Smooth muscle cell (in vitro differentiated cells): Measurements from ENCODE around the gene TNFAIP8L1. TPM values are rescaled to one million over a fixed set of nuclear protein-coding genes. Genes with fewer than 3 reads are reported as not detected.

Source experiments
- DNase-seq: peaks from one replicate; lab custom pipeline; 2025; ENCODE audit not compliant: unreplicated experiment; lab: John Stamatoyannopoulos, UW
- H2AFZ ChIP-seq: fragments of 200-600 bp; sonication (generic); 2 replicates; pipeline ENCODE4 v1.6.0; 2016; ENCODE audit warnings: antibody characterized with exemption, low read depth, mild to moderate bottlenecking
- H3F3A ChIP-seq: fragments of 200-600 bp; sonication (generic); 2 replicates; pipeline ENCODE4 v1.6.0; 2017; ENCODE audit warnings: antibody characterized with exemption, low read depth
- H3K27ac ChIP-seq: fragments of 200-600 bp; sonication (generic); 2 replicates; pipeline ENCODE4 v1.5.1; 2016; ENCODE audit warnings: low read depth, mild to moderate bottlenecking
- H3K27me3 ChIP-seq: fragments of 200-600 bp; sonication (generic); 2 replicates; pipeline ENCODE4 v1.6.1; 2016; ENCODE audit warnings: low read depth, mild to moderate bottlenecking
- H3K36me3 ChIP-seq: fragments of 200-600 bp; sonication (generic); 2 replicates; pipeline ENCODE4 v1.5.1; 2016; ENCODE audit warnings: low read depth
- H3K4me1 ChIP-seq: fragments of 200-600 bp; sonication (generic); 2 replicates; pipeline ENCODE4 v1.5.1; 2016; ENCODE audit warnings: low read depth
- H3K4me2 ChIP-seq: fragments of 200-600 bp; sonication (generic); 2 replicates; pipeline ENCODE4 v1.6.0; 2016; ENCODE audit warnings: mild to moderate bottlenecking
- H3K4me3 ChIP-seq: fragments of 200-600 bp; sonication (generic); 2 replicates; pipeline ENCODE4 v1.5.1; 2016; ENCODE audit warnings: mild to moderate bottlenecking
- H3K79me2 ChIP-seq: fragments of 200-600 bp; sonication (generic); 2 replicates; pipeline ENCODE4 v1.6.0; 2016; ENCODE audit warnings: low read depth, mild to moderate bottlenecking
- H3K9ac ChIP-seq: fragments of 200-600 bp; sonication (generic); 2 replicates; pipeline ENCODE4 v1.6.0; 2016; ENCODE audit warnings: low read depth
- H3K9me3 ChIP-seq: fragments of 200-600 bp; sonication (generic); replicated peaks from 2 replicates; pipeline ENCODE4 v1.5.1; 2016; ENCODE audit warnings: low read depth
- H4K20me1 ChIP-seq: fragments of 200-600 bp; sonication (generic); 2 replicates; pipeline ENCODE4 v1.6.0; 2016; ENCODE audit warnings: low read depth
- WGBS: methylation state at CpG from one replicate; pipeline ENCODE4 v1.1.7; 2016; ENCODE audit warnings: low lambda C conversion rate; 5-methylcytosine and 5-hydroxymethylcytosine counted together
- polyA plus RNA-seq: library from polyadenylated mRNA; unstranded; fragments of >200 nt; fragmentation: Nextera tagmentation; extraction: Ambion mirVana; gene quantifications from 2 replicates; pipeline ENCODE4 v1.2.1, GENCODE V29; 2016
- total RNA-seq: library from RNA; depleted of rRNA; stranded (reverse); fragments of >200 nt; gene quantifications from 2 replicates; pipeline ENCODE4 v1.2.3, GENCODE V29; 2014
- TF ChIP-seq, protein P1 (sequence below): fragments of 200-600 bp; sonication (generic); IDR thresholded peaks from 2 replicates; pipeline ENCODE4 v1.5.1; 2017; ENCODE audit warnings: borderline replicate concordance, mild to moderate bottlenecking, antibody characterized with exemption; ENCODE audit not compliant: insufficient read depth, poor library complexity, severe bottlenecking

Gene TNFAIP8L1
- total and polyA plus RNA-seq, 2 experiments from 2014 or later: 2.2 to 5.2 TPM

DNA sequence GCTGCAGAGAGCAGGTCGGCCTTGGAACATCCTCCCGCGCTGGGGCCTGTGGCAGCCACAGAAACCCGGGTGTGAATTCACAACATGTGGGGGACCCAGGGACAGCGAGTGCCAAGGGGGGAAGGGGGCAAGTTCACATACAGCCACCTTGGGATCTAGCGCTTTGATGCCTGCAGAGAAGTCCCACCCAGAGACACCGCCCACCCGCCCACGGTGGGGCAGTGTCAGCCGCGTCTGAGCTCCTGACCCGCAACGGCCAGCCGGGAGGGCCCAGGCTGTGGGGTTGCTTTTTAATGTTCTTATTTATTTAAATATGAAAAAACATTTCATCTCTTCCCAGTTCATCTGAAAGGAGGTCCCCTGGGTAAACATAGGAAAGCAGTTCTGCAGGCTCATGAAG is 17.9 kb downstream of the TNFAIP8L1 start:
- no peak overlapping the region for H3K27ac ChIP-seq
- no peak for DNase-seq
- no peaks in the 10 kb centered on the region for H3K36me3 ChIP-seq
- WGBS: 87% methylated on average over 14 of the region's 14 CpGs
- no peak overlapping the region for H3K4me3 ChIP-seq
- H4K20me1 ChIP-seq: peaks cover 25% of the 10 kb centered on the region
- no peak overlapping the region for H3K9ac ChIP-seq
- no peaks in the 10 kb centered on the region for H3K27me3 ChIP-seq
- no peak overlapping the region for H2AFZ ChIP-seq
- H3K79me2 ChIP-seq: no peaks in the 10 kb centered on the region
- H3K4me2 ChIP-seq: no peak overlapping the region
- no peaks in the 10 kb centered on the region for H3K9me3 ChIP-seq
- no peaks in the 10 kb centered on the region for H3K4me1 ChIP-seq
- TF ChIP-seq, protein P1, sequence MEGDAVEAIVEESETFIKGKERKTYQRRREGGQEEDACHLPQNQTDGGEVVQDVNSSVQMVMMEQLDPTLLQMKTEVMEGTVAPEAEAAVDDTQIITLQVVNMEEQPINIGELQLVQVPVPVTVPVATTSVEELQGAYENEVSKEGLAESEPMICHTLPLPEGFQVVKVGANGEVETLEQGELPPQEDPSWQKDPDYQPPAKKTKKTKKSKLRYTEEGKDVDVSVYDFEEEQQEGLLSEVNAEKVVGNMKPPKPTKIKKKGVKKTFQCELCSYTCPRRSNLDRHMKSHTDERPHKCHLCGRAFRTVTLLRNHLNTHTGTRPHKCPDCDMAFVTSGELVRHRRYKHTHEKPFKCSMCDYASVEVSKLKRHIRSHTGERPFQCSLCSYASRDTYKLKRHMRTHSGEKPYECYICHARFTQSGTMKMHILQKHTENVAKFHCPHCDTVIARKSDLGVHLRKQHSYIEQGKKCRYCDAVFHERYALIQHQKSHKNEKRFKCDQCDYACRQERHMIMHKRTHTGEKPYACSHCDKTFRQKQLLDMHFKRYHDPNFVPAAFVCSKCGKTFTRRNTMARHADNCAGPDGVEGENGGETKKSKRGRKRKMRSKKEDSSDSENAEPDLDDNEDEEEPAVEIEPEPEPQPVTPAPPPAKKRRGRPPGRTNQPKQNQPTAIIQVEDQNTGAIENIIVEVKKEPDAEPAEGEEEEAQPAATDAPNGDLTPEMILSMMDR: no peak
- no peaks in the 10 kb centered on the region for H3F3A ChIP-seq

DNA sequence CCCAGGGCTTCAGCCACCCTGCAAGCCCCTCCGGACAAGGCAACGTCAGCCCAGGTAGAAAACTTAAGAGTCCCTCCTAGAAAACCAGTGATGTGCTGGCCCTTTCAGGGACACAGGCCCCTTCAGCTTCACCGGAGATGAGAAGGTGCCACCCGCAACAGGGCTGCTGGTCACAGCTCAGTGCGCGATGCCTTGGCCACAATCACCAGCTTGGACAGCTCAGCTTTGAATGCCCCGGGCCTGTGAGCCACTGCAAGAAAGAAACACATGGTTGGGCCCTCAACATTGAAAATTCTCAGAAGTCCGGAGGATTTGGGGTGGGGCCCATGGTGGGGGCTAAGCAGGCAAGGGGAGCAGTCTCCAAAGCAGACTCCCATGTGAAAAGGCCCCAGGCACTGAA is 18.5 kb downstream of the TNFAIP8L1 start:
- no peaks in the 10 kb centered on the region for H3K36me3 ChIP-seq
- no peak overlapping the region for H2AFZ ChIP-seq
- H3K79me2 ChIP-seq: no peaks in the 10 kb centered on the region
- no peak for DNase-seq
- no peaks in the 10 kb centered on the region for H3F3A ChIP-seq
- no peak overlapping the region for H3K4me2 ChIP-seq
- no peaks in the 10 kb centered on the region for H3K9me3 ChIP-seq
- H3K27ac ChIP-seq: no peak overlapping the region
- H3K27me3 ChIP-seq: no peaks in the 10 kb centered on the region
- no peak overlapping the region for H3K9ac ChIP-seq
- TF ChIP-seq, protein P1: no peak
- peaks cover 31% of the 10 kb centered on the region for H4K20me1 ChIP-seq
- no peaks in the 10 kb centered on the region for H3K4me1 ChIP-seq
- no peak overlapping the region for H3K4me3 ChIP-seq
- 95% methylated on average over 8 of the region's 8 CpGs for whole genome bisulfite sequencing

DNA sequence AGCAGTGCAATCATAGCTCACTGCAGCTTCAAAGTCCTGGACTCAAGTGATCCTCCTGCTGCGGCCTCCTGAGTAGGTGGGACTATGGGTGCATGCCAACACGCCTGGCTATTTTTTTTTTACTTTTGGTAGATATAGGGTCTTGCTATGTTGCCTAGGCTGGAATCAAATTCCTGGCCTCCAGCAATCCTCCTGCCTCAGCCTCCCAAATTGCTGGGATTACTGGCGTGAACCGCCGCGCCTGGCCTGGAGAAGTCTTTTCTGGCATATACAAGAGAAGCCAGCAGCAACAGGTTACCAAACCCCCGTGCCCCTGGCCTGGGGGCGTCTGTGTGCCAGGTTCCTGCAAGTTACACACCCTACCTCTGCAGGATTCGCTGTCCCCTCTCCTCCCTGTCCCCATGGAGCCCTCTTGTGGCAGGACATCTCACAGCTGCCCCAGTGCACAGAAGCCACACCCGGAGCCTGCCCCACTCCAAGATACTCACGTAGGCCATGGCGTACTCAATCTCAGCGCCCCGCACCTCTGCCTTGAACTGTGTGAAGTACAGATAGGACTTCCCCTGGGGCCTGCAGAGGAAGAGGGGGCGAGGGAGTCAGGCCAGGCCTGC is 21.0 kb downstream of the TNFAIP8L1 start:
- H3K4me3 ChIP-seq: no peak overlapping the region
- H2AFZ ChIP-seq: no peak overlapping the region
- H3K4me1 ChIP-seq: no peaks in the 10 kb centered on the region
- H4K20me1 ChIP-seq: peaks cover 51% of the 10 kb centered on the region
- WGBS: 91% methylated on average over 15 of the region's 15 CpGs
- TF ChIP-seq, protein P1: no peak
- no peaks in the 10 kb centered on the region for H3K79me2 ChIP-seq
- no peak for DNase-seq
- H3K27ac ChIP-seq: no peak overlapping the region
- no peak overlapping the region for H3K4me2 ChIP-seq
- H3K36me3 ChIP-seq: no peaks in the 10 kb centered on the region
- H3K27me3 ChIP-seq: no peaks in the 10 kb centered on the region
- no peaks in the 10 kb centered on the region for H3F3A ChIP-seq
- H3K9me3 ChIP-seq: no peaks in the 10 kb centered on the region
- H3K9ac ChIP-seq: no peak overlapping the region

DNA sequence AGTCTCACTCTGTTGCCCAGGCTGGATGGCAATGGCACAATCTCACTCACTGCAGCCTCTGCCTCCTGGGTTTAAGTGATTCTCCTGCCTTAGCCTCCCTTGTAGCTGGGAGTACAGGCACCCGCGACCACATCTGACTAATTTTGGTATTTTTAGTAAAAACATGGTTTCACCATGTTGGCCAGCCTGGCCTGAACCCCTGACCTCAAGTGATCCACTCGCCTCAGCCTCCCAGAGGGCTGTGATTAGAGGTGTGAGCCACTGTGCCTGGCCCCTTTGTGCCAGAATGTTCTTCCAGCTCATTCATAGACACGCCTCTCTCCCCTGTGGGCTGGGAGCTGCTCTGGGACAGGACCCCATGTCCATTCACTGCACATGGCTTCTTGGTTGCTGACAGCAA is 21.7 kb downstream of the TNFAIP8L1 start:
- 94% methylated on average over 4 of the region's 4 CpGs for WGBS
- no peaks in the 10 kb centered on the region for H3K36me3 ChIP-seq

More for the DNA sequence above, 21.7 kb downstream of the TNFAIP8L1 start:
- Histone ChIP-seq H2AFZ (no peak overlapping the region), H3K79me2 (peaks cover 3% of the 10 kb centered on the region), H4K20me1 (peaks cover 56% of the 10 kb centered on the region), H3K9me3 (no peaks in the 10 kb centered on the region), H3K4me2 (no peak overlapping the region), H3K9ac (no peak overlapping the region), H3K27me3 (no peaks in the 10 kb centered on the region), H3K4me3 (no peak overlapping the region), H3F3A (no peaks in the 10 kb centered on the region), H3K27ac (no peak overlapping the region), H3K4me1 (no peaks in the 10 kb centered on the region)
- DNase-seq: no peak
- TF ChIP-seq, protein P1: no peak
